GM21529 (cell line): Measurements from ENCODE around the gene NID1.
"Not testable (repeated sequence)": the region's sequence is repeated elsewhere in the genome, so short reads cannot be mapped to it uniquely, and the experiment has no call there.

ENCODE experiments used
- ATAC-seq: cut with Tn5 transposase; IDR thresholded peaks from one replicate; pipeline ENCODE4 v1.9.1; 2021; ENCODE audit not compliant: unreplicated experiment

Gene NID1

DNA sequence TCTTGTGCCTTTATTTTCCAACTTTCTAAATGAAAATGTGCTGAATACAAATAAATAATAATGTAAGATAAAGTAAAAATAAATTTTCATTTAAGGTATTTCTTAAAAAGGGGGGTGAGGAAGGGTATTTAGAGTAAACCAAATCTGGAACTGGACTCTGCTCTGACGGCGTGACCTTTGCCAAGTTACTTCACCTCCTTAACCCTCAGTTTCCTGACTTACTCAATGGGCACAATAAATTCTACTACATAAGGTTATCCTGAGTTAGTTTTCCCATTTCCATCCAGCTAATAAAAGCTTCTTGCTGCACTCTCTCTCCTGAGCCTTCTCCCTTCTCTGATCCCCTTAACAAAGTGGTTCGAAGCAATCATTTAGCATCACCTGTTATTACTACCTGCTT, 93.9 kb downstream of the NID1 start:
- ATAC-seq: no peak

DNA sequence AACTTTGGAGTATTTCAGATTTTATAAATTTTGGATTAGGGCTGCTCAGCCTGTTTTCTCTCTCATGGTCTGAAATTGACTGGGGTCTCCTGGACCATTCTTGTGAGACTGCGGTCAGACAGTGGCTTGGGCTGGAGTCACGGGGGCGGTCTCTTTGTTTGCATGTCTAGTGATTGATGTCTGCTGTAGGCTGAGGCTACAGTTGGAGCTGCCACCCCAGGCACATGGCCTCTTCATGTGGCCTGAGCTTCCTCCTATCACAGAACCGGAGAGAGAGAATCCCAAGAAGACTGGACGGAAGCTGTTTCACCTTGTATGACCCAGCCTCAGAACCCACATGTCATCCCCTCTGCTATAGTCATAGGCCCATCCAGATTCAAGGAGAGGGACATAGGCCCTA, 96.1 kb downstream of the NID1 start:
- ATAC-seq: no peak

DNA sequence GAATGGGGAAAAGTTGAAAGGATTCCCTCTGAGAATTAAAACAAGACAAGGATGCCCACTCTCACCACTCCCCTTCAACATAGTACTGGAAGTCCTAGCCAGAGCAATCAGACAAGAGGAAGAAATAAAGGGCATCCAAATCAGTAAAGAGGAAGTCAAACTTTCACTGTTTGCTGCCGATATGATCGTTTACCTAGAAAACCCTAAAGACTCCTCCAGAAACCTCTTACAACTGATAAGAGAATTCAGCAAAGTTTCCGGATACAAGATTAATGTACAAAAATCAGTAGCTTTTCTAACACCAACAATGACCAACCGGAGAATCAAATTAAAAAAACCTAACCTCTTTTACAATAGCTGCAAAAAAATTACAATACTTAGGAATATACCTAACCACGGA, 98.8 kb downstream of the NID1 start:
- ATAC-seq: not testable (repeated sequence)

DNA sequence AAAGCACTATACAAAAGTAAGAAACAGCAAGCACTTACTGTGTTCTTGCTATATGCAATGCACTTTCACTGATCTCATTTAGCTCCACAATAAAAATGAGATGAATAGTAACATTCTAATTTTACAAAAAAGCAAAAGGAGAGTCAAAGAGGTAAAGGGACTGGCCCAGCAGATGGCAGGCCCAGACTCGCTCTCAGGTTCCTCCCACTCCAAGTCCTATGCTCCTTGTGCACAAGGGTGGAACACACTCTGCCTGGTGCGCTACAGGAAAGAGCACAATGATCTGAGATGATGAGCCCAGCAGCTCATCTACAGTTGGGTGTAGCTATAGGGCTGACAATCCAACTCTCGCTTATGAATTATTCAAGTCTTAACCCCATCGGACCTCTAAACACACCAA, 104.1 kb downstream of the NID1 start:
- no peak for ATAC-seq

DNA sequence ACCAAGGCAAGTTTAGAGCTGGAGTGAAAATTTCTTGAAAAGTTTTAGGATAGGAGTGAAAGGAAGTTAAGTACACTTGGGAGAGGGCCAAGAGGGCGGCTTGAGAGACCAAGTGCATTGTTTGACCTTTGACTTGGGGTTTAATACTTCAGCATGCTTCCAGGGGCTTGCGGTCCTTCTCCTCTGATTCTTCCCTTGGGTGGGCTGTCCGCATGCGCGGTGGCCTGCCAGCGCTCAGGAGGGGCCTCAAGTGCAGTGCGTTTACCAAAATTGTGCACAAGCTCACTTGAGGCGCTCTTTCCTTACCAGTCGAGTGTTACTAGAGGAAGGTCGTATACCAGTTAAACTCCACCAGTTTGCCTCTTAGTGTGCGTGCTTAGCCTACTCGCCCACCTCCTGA, 106.9 kb downstream of the NID1 start:
- ATAC-seq: no peak

DNA sequence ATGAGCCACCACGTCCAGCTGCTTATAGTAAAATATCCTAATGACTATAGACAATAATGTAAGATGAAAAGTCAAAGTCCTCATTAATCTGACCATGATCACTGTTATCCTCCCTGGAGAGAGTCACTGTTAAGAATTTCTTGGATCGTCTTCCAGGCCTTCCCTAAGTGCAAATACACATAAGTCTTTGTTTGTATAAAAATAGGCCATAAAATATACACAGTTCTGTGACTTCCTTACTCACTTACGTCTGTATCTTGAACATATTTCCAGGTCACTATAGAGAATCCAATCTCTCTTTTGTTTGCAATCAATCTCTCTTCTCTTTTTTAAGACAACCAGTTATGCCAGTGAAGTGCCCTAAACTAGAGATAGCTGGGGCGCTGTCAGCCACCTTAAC, 109.1 kb downstream of the NID1 start:
- no peak for ATAC-seq

DNA sequence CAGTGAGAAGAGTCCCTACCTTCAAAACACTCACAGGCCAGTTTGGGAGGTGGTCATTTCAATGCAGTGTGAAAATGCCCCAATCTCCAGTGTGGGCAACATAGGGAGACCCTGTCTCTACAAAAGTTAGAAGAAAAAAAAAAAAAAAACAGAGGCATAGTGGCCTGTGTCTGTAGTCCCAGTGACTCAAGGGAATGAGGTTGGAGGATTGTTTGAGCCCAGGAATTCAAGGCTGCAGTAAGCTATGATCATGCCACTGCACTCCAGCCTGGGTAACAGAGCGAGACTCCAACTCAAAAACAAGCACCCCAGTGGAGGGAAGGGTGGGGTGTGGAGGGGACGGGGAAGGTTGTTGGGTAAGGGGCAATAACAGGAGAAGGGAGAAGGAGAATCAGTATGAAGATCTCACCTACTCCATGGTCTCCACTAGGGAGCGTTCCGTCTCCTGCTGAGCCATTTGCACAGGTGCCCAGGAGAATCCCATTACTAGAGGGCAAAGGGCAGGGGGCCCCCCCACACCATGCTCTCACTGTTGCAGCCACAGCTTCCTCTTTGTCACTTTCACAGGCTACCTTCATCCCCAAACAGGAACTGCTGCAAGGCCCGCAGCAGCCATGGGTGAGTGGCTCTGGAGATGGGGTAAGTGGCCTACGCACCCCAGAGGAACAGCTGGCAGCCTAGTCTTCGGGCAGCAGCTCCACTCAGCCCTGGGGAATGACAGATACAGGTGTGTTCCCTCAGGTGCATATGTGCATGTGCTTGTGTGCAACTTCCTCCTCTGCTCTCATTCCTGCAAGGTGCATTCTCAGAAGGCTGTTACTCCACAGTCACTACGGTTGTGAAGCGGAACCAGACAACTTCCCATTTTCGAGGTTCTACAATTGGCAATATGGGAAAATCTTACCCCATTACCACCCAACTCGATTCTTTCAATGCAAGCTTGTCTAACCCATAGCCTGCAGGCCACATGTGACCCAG, 110.3 kb downstream of the NID1 start:
- ATAC-seq: peak; percentile 96

DNA sequence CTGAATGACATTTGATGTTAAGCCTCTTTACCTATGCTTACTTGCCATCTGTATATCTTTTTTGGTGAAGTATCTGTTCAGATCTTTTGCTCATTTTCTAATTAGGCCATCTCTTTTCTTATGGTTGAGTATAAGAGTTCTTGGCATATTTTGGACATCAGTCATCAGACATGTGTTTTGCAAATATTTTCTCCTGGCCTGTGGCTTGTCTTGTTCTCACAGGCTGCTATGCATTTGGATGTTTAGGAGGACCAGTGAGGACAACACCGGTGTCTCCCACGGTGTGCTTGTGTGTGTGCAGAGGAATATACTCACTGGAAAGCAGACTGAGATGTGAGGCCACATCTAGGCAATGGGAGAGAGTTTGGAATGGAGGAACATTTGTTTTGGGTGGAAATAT, 111.1 kb downstream of the NID1 start:
- no peak for ATAC-seq

DNA sequence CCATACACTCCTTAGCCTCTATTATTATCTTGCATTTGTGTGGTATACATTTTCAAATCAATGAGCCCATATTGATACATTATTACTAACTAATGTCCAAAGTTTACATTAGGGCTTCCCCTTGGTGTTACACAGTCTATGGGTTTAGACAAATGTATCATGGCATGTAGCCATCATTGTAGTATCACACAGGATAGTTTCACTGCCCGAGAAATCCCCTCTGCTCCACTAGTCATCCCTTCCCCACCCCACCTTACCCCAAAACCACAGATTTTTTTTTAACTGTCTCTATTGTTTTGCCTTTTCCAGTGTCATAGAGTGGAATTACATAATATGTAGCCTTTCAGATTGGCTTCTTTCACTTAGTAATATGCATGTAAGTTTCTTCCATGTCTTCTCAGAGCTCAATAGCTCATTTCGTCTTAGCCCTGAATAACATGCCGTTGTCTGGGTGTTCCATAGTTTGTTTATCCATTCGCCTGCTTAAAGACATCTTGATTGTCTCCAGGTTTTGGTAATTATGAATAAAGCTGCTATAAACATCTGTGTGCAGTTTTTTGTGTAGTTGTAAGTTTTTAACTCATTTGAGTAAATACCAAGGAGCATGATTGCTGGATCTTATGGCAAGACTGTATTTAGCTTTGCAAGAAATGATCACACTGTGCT, 111.8 kb downstream of the NID1 start:
- peak; percentile 42 for ATAC-seq

DNA sequence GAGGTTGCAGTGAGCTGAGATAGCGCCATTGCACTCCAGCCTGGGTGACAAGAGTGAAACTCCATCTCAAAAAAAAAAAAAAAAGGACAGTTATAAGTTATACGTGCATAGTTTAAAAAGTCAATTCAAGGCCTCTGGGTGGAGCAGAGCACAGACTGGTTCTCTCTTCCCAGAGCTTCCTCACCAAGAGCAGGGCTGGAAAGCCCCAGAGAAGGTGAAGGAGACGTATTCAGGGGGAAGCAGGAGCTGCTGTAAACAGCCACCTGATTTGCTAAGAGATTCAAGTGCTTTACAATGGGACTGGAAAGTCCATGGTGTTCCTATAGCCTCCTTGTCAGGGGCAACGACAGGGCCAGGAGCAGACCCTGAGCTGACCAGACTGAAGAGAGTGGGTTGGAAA, 113.2 kb downstream of the NID1 start:
- ATAC-seq: no peak

DNA sequence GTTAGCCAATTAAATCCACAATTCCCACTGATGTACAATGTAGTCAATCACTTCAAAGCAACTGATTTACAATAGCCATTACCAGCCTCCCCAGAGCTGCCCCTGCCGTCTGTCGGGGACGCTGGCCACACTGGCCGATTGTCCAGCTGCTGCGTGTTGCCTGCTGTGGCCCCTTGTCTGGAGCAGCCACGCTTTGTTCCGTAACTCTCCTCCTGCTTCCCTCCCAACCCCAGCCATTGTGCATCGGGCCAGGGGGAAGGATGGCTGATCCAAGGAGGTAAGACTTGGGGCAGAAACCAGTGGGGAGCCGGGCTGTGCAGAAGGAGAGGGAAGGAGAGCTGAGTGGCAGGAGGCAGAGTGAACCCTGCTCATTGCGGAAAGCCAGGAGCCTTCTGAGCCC, 114.6 kb downstream of the NID1 start:
- no peak for ATAC-seq

DNA sequence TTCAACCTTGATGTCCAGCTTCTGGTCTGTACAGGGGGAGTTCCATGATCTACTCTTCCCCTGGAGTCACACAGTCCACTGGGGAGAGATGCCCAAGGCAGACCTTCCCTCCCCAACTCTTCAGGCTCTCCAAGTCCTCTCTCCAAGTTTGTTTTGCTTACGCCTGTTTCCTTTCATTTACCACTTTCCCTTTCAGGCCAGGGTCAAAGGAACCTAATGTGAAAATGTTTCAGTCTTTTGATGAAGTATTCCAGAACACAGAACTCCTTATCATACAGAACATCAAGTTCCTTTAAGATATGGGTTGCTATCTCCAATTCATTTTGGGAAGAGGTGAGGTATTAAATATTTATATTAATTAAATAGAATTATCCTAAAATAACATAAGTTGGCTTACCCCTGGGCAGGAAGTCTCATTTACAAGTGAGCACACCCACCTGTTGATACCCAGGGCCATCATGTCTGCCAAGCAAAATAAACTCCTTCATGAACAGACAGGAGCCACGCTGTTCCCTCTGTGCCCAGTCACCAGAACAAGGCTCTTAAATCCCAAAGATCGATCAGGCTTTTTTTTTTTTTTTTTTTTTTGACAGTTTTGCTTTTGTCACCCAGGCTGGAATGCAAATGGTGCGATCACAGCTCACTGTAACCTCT, 116.0 kb downstream of the NID1 start:
- no peak for ATAC-seq

DNA sequence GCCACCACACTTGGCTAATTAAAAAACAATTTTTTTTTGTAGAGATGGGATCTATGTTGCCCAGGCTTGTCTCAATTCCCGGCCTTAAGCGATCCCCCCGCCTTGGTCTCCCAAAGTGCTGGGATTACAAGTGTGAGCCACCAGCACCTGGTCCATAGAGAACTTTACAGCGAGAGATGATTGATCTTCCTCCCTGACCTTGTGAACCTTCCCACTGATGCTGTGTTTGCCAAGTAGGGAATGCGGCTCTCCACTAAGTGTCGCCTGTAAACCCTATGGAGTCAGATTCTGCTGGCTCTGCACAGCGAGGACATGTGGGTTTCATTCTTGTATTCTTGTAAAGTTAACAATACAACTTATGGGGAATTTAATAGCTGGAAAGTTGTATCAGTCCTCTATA, 116.9 kb downstream of the NID1 start:
- no peak for ATAC-seq

DNA sequence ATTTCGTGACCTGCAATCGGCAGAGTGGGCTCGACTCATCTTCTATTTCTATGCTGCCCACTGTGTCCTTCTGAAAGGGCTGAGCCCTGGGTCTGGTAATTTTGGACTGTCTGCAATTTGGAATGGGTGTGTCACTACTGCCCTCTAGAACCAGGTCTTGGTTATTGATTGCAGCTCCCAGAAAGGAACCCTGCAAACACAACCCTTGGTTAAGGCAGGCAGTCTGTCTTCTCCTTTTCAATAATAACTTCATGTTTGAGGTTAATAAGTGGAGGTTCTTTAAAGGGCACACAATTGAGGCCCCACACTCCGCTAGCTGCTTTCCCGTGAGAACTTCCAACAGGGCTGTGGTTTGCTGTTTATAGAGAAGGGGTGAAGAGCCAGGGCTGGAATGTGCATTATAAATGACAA, 118.3 kb downstream of the NID1 start:
- ATAC-seq: peak; percentile 52

DNA sequence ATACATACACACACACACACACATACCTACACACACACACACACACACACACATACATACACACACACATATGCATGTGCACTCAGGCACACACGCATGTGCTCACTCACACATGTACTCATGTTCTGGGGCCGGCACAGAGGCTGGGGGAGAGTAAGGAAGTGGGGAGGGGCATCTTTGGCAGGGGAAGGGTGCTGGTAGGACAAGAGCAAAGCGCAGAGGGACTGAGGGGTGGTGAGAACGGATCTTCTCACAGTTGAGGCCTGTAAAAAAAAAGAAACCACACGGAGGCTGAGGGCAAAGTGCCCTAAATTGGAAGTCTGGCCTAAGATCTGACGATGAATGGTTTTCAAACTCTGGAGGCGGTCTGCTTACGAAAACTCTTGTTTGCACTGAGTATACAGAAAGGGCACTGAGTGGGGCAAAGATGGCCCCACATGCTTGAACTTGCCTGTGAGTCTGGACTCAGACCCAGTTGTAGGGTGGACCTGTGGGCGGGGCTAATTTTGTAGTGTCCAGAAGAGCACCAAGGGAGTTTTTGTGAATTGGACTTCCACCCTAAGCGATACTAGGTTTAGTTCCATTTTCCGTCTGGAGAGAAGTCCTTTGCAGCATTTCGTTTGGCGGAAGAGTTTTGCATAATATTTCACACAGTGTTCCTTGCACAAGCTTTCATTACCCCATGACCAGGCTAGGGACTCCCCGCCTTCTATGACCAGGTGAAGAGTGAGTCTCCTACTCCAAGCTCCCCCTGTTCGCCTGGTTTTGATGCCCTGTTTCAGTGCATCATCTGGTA, 118.9 kb downstream of the NID1 start:
- peak; percentile 88 for ATAC-seq

DNA sequence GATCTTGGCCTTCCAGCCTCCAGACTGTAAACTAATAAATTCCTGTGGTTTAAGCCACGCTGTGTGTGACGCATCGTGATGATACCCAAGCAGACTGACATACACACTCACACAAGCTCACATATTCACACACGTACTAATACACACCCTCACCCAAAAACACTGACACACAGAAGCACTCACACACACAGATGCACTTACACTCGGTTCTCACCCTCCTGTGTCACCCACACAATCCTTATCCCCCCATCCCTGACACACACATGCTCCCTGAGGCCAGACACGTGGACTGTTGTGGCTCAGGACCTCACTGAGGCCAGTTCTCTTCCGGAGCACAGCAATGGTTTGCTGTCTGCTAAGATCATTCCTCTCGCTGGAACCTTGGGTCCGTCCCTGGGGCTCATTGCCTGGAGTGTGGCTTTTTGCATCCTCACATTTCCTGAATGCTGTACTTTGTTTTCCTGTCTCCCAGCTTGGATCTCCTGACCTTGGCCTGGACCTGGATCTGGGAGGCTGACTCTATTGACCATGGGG, 121.2 kb downstream of the NID1 start:
- no peak for ATAC-seq

DNA sequence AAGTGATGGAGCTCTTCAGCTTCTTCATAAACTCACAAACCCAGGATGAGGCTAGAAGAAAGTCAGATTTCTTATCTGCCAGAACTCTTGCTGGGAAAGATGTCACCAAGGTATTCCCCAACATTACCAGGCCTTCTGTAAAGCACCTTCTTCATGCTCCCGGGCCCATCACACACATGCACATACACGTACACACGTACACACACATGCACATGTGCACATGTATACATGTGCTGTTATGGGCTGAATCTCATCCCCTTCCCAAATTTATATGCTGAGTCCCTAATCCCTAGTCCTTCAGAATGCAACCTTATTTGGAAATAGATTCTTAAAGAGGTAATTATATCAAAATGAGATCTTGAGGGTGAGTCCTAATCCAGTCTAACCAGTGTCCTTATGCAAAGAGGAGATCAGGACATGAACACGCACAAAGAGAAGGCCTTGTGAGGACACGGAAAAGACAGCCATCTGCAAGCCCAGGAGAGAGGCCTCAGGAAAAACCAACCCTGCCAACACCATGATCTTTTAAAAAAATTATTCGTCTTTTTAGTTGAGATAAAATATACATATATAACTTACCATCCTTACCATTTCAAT, 121.8 kb downstream of the NID1 start:
- no peak for ATAC-seq

DNA sequence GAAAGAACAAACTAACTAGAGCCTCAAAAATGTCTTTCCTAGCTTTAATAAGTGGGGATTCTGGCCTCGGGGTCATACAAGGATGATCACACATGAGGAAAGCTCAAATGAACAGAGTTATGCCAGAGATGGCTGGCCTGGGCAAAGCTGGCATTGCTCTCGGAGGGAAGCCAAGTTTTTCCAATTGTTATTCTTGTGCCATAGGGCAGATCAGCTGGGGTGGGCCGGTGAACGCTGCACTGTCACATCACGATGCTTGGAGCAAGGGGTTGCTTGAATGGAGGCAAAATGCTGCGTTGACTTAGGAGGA, 122.3 kb downstream of the NID1 start:
- ATAC-seq: no peak

DNA sequence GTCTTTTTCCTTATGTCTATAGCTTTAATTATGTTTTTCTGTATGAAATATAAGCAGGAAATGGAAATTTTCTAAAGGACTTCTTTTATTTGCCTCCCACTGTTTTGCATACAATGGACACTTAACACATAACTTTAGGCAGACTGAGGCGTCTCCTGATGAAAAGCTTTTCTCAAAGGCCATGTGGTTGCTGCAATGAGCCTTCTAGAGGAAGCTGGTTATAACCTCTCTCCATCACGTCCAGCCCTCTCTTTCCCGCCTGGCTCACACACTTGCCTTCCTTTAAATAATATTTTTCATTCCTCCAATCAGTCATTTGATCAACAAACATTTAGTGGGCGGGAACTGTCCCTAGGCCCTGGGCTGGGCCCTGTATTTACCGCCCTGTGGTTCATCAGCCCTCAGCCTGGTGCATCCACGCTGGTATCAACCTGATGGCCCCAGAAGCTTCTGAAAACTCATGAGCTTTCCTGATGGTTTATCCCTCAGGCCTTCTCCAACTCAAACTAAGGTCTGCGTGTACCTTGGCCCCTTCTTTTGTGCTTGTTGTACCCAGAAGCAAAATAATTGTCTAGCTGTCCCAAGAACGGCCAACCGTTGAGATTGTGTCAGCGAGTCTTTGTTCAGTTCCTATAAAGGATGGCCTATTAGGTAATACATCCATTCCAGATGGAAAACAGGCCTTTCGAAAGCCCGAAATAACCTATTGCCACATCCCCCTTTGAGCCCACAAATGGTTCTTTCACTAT, 122.8 kb downstream of the NID1 start:
- ATAC-seq: no peak

DNA sequence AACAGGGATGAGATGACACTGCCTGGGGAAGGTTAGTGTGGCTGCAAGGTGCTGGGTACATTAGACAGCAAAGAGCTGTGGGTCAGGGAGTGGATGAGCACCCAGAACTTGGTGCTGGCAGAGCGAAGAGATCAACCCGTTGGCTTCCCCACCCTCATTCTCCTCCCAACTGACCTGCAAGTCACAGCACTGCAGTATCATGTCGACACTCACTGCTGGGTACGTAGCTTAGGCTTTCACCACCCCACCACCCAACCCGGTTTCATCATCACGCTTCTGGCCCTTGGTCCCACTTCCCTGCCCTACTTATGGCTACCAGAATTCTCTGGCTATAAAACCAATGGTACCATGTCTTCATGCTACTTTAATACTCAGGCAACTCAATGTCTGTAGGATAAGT, 124.6 kb downstream of the NID1 start:
- ATAC-seq: no peak
